ENCODE results near the gene CD6. TPM values are rescaled to one million over a fixed set of nuclear protein-coding genes. Genes with fewer than 3 reads are reported as not detected.

The CD6 gene
- polyA plus RNA-seq, 2 of the 4 experiments (the other 2 are of a cell fraction): 0.06 TPM

DNA sequence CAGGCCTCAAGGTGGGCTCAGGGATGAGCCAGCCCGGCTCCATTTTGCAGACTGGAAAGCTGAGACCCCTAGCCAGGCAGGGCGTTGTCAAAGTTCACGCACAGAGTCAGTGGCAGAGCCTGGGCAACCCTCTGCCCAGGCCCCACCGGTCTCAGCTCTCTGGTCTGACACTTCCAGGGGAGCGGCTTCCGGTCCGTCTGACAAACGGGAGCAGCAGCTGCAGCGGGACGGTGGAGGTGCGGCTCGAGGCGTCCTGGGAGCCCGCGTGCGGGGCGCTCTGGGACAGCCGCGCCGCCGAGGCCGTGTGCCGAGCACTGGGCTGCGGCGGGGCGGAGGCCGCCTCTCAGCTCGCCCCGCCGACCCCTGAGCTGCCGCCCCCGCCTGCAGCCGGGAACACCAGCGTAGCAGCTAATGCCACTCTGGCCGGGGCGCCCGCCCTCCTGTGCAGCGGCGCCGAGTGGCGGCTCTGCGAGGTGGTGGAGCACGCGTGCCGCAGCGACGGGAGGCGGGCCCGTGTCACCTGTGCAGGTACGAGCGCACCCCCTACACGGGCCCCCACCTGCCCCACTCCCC is 36.0 kb downstream of the CD6 start:
- CTCF ChIA-PET: interaction anchor here (1.3 to 2.4 kb wide), 2 partner anchors 9 to 180 kb away, joined by 3 to 7 read pairs; no protein-coding TSS in a partner anchor

DNA sequence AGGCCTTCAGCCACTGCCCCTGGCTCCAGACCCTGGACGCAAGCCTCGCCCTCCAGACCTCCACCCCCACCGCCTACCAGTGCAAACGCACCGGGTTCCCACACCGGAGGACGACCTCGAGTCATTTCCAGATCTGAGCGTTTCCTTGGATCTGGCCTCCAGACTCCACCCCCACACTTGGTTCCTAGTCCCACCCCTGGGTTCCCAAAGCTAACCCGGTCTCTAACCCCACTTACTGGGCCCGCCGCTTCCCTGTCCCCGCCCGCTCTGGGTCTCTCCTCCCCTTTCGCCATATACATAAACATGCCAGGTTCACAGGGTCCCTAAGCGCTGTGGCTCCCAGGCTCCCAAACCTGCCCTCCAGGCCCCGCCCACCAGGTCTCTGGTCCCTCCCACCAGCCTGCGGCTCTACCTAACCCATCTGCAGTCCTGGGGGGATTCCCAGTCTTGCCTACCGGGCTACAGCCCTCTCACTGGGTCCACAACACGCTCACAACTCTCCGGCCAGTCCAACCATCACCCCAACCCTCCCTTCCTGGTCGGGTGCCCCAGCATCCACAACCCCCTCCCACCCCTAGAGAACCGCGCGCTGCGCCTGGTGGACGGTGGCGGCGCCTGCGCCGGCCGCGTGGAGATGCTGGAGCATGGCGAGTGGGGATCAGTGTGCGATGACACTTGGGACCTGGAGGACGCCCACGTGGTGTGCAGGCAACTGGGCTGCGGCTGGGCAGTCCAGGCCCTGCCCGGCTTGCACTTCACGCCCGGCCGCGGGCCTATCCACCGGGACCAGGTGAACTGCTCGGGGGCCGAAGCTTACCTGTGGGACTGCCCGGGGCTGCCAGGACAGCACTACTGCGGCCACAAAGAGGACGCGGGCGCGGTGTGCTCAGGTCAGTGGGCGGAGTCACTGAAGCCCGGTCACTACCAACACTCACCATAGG is 36.7 kb downstream of the CD6 start:
- FAIRE-seq (no peak), DNase-seq (ENCODE audit: low read depth in 1 of 2, low spot score in 1 of 2) (peak in 1 of 2 experiments; percentile 58), ATAC-seq (peak; percentile 37 to 69; a peak in 5 of 6 replicates)
- Histone ChIP-seq H3K4me2 (peak overlapping the region; percentile 100), H3K4me1 (0 out of 3 replicates have a peak, but pooled peaks cover 7% of the 10 kb centered on the region), H3K4me3 (peak overlapping the region; percentile 50), H3K9me3 (no peaks in the 10 kb centered on the region), H3K27ac (peak overlapping the region in 1 of 2 experiments; percentile 68; a peak in 3 of 6 replicates)
- WGBS (ENCODE audit: missing lambda C conversion rate): 12% methylated on average over 18 of the region's 54 CpGs
- ChIA-PET POLR2A (no interaction called here), CTCF (interaction anchor here (2.4 kb wide), 1 partner anchor 179 kb away, joined by 7 read pairs; no protein-coding TSS in a partner anchor)
- TF ChIP-seq GATA3 (IDR thresholded peaks at IDR 0.05; ENCODE audit: borderline replicate concordance): no peak
- no peak for TF ChIP-seq CHD4 (IDR thresholded peaks at IDR 0.05; ENCODE audit: borderline replicate concordance)
- no peak for TF ChIP-seq HEYL (CRISPR knock-in tag; IDR thresholded peaks at IDR 0.05)
- TF ChIP-seq FOXS1 (CRISPR knock-in tag; IDR thresholded peaks at IDR 0.05): no peak
- TF ChIP-seq RFX5 (IDR thresholded peaks at IDR 0.05): no peak
- TF ChIP-seq RNF2 (IDR thresholded peaks at IDR 0.05; ENCODE audit: borderline replicate concordance, low read depth): no peak
- no peak for TF ChIP-seq NPAS2 (CRISPR knock-in tag; IDR thresholded peaks at IDR 0.05; ENCODE audit: borderline replicate concordance)
- no peak for TF ChIP-seq ESRRA (IDR thresholded peaks at IDR 0.05; ENCODE audit: borderline replicate concordance, low read length)
- no peak for TF ChIP-seq CHD2 (IDR thresholded peaks at IDR 0.05; ENCODE audit: low read length, partially characterized antibody)
- no peak for TF ChIP-seq KDM1A (IDR thresholded peaks at IDR 0.05; ENCODE audit: low read depth)
- TF ChIP-seq, protein P1, sequence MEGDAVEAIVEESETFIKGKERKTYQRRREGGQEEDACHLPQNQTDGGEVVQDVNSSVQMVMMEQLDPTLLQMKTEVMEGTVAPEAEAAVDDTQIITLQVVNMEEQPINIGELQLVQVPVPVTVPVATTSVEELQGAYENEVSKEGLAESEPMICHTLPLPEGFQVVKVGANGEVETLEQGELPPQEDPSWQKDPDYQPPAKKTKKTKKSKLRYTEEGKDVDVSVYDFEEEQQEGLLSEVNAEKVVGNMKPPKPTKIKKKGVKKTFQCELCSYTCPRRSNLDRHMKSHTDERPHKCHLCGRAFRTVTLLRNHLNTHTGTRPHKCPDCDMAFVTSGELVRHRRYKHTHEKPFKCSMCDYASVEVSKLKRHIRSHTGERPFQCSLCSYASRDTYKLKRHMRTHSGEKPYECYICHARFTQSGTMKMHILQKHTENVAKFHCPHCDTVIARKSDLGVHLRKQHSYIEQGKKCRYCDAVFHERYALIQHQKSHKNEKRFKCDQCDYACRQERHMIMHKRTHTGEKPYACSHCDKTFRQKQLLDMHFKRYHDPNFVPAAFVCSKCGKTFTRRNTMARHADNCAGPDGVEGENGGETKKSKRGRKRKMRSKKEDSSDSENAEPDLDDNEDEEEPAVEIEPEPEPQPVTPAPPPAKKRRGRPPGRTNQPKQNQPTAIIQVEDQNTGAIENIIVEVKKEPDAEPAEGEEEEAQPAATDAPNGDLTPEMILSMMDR (IDR thresholded peaks at IDR 0.05): no peak

More for the DNA sequence above, 36.0 kb downstream of the CD6 start:
- peak overlapping the region; percentile 100 for H3K4me2 ChIP-seq
- 0 out of 3 replicates have a peak, but pooled peaks cover 7% of the 10 kb centered on the region for H3K4me1 ChIP-seq
- H3K4me3 ChIP-seq: peak overlapping the region; percentile 50
- ATAC-seq (peak; percentile 54 to 66; a peak in 5 of 6 replicates), DNase-seq (ENCODE audit: low read depth in 1 of 2, low spot score in 1 of 2) (no peak), FAIRE-seq (no peak)
- WGBS (ENCODE audit: missing lambda C conversion rate): 31% methylated on average over 9 of the region's 52 CpGs
- peak overlapping the region in 1 of 2 experiments; percentile 68; a peak in 3 of 6 replicates for H3K27ac ChIP-seq
- POLR2A ChIA-PET: no interaction called here
- H3K9me3 ChIP-seq: no peaks in the 10 kb centered on the region
- no peak for TF ChIP-seq BHLHE40 (IDR thresholded peaks at IDR 0.05; ENCODE audit: low read depth, low read length)
- TF ChIP-seq NR3C1 (IDR thresholded peaks at IDR 0.05): no peak
- TF ChIP-seq, protein P2, sequence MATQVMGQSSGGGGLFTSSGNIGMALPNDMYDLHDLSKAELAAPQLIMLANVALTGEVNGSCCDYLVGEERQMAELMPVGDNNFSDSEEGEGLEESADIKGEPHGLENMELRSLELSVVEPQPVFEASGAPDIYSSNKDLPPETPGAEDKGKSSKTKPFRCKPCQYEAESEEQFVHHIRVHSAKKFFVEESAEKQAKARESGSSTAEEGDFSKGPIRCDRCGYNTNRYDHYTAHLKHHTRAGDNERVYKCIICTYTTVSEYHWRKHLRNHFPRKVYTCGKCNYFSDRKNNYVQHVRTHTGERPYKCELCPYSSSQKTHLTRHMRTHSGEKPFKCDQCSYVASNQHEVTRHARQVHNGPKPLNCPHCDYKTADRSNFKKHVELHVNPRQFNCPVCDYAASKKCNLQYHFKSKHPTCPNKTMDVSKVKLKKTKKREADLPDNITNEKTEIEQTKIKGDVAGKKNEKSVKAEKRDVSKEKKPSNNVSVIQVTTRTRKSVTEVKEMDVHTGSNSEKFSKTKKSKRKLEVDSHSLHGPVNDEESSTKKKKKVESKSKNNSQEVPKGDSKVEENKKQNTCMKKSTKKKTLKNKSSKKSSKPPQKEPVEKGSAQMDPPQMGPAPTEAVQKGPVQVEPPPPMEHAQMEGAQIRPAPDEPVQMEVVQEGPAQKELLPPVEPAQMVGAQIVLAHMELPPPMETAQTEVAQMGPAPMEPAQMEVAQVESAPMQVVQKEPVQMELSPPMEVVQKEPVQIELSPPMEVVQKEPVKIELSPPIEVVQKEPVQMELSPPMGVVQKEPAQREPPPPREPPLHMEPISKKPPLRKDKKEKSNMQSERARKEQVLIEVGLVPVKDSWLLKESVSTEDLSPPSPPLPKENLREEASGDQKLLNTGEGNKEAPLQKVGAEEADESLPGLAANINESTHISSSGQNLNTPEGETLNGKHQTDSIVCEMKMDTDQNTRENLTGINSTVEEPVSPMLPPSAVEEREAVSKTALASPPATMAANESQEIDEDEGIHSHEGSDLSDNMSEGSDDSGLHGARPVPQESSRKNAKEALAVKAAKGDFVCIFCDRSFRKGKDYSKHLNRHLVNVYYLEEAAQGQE (IDR thresholded peaks at IDR 0.05): no peak
- no peak for TF ChIP-seq RARB (CRISPR knock-in tag; IDR thresholded peaks at IDR 0.05)
- TF ChIP-seq ESRRA (IDR thresholded peaks at IDR 0.05; ENCODE audit: borderline replicate concordance, low read length): no peak
- TF ChIP-seq JUNB (IDR thresholded peaks at IDR 0.05): no peak
- no peak for TF ChIP-seq JUN (IDR thresholded peaks at IDR 0.05)
- no peak for TF ChIP-seq FOSL2 (IDR thresholded peaks at IDR 0.05)
- no peak for TF ChIP-seq FOSL2 (CRISPR knock-in tag; IDR thresholded peaks at IDR 0.05)
- no peak for TF ChIP-seq KDM1A (IDR thresholded peaks at IDR 0.05; ENCODE audit: low read depth)
- no peak for TF ChIP-seq FOXS1 (CRISPR knock-in tag; IDR thresholded peaks at IDR 0.05)
